ENCODE results near the gene TSPAN18. TPM values are rescaled to one million over a fixed set of nuclear protein-coding genes. Genes with fewer than 3 reads are reported as not detected.

The TSPAN18 gene
- total RNA-seq, 1 donor: under 0.01 TPM

DNA sequence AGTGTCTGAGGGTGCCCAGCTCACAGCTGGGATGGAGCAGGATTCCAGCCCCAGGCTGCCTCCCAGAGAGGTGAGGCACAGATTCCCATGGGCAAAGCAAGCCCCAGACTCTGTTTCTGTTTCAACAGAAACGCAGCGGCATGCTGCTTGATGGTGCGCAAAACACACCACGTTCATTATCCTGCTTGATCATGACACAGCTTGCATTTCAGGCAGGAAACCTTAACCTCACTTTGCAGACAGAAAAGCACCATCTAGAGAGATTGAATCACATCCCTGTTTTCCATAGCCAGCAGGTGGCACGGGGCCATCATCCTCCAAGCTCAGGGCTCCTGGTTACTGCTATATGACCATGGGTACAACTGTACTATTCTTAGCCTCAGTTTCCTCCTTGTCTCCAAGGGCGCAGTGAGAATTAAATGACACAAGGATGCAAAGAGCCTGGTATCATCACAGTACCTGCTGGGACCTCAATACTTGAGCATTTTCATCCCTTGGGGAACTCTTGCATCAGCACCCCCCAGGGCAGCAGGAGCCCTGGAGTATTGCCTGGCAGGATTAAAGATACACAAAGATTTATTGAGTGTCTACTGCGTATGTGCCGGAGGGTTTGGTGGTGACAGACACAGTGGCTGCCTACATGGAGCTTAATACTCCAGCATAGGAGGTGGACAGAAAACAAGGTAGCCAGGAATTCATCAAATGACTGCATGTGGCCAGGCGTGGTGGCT, 113.9 kb downstream of the TSPAN18 start:
- DNase-seq (ENCODE audit: low read depth): no peak
- no peak for TF ChIP-seq CTCF (IDR thresholded peaks at IDR 0.05; ENCODE audit: insufficient read depth, low read depth, low read length)
- no peak overlapping the region for H3K4me3 ChIP-seq (ENCODE audit: low read depth, low read length)

DNA sequence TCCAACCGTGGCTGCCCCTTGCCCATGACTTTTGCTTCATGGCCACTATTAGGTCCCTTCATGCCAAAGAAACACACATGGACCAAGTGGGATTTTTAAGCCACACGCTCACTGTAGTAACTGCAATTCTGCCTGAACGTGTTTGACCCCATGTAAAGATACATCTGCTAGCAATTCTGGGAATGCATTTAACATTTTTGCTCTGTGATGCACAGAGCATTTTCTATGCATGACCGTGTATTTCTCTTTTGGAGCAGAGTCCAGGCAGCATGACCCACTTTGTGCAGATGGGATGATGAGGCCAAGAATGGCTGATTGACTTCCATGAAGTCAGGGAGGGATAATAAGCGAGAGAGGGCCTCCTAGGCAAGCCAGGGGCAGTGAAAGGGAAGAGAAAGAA, 115.5 kb downstream of the TSPAN18 start:
- DNase-seq (ENCODE audit: low read depth): peak; percentile 45
- no peak for TF ChIP-seq CTCF (IDR thresholded peaks at IDR 0.05; ENCODE audit: insufficient read depth, low read depth, low read length)
- H3K4me3 ChIP-seq (ENCODE audit: low read depth, low read length): no peak overlapping the region

DNA sequence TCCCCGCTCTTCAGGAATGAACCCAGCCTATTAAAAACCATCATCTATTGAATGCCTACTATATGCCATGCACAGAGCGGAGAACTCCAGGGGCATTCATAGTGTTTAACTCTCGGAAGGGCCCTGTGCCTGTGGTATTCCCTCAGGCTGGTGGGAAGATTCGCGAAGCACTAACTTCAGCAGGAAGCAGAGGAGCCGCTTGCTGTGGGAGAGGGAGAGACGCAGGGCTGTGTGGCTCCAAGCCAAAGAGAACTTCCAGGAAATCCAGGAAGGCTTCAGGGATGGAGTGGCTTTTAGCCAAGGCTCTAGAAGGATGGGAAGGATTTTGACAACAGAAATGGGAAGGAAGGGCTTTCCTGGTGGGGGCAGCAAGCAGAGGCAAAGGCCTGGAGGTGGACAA, 120.1 kb downstream of the TSPAN18 start:
- TF ChIP-seq CTCF (IDR thresholded peaks at IDR 0.05; ENCODE audit: insufficient read depth, low read depth, low read length): no peak

GRCh38 chr11:44847316-44847715, 120.6 kb downstream of the TSPAN18 start:
- H3K4me3 ChIP-seq (ENCODE audit: low read depth, low read length): no peak overlapping the region
- no peak for DNase-seq (ENCODE audit: low read depth)
- no peak for TF ChIP-seq CTCF (IDR thresholded peaks at IDR 0.05; ENCODE audit: insufficient read depth, low read depth, low read length)

More for the DNA sequence above, 120.1 kb downstream of the TSPAN18 start:
- no peak overlapping the region for H3K4me3 ChIP-seq (ENCODE audit: low read depth, low read length)
- no peak for DNase-seq (ENCODE audit: low read depth)

DNA sequence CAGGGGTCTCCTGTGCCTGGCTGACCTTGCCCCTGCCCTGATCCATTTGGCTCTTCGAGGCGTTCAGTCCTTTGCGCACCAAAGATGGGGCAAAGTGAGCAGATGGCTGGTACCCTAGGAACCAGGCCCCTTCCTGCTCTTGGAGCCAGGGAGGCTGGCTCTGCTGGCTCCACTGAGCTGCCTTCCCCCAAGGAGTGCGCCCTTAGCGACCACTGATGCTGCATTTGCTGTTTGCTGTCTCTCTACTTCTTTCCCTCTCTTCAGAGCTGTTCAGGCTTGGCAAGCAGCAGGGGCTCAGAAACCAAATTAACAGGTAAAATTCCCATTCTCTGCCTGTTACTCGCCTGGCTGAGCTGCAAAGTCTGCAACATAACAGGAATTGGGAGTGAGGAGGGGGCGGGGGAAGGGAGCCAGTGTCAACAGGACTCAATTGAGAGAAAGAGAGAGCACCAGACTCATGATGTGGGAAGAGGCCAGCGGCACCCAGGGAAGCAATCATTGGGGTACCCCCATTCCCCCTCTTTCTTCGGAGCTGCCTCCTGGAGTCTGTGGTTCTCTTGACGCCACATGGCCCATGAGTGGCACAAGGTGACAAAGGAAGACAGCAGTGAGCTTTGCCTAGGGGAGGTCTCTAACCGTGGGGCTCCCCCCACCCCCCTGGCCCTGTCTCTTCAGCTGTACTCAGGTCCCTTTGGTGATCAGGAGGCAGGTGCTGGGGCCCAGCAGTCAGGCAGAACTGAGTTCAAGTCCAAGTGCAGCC, 121.6 kb downstream of the TSPAN18 start:
- DNase-seq (ENCODE audit: low read depth): no peak
- H3K4me3 ChIP-seq (ENCODE audit: low read depth, low read length): no peak overlapping the region
- TF ChIP-seq CTCF (IDR thresholded peaks at IDR 0.05; ENCODE audit: insufficient read depth, low read depth, low read length): no peak

- no peak for TF ChIP-seq CTCF (IDR thresholded peaks at IDR 0.05; ENCODE audit: insufficient read depth, low read depth, low read length)
- DNase-seq (ENCODE audit: low read depth): no peak
- no peak overlapping the region for H3K4me3 ChIP-seq (ENCODE audit: low read depth, low read length)
Observed at GRCh38 chr11:44848963-44849350, 122.2 kb downstream of the TSPAN18 start.

All from fibroblast of villous mesenchyme (primary cell).